Right kidney (tissue), 1 donor: ENCODE measurements around the gene ZNF808.
"Not testable (repeated sequence)": the region's sequence is repeated elsewhere in the genome, so short reads cannot be mapped to it uniquely, and the experiment has no call there.

Source experiments
- DNase-seq: peaks from one replicate; pipeline ENCODE4 v3.0.0-alpha.2; 2016

The ZNF808 gene

GRCh38 chr19:52593441-52593840 lies 66.0 kb downstream of the ZNF808 start:
- DNase-seq = not testable (repeated sequence)

- no peak for DNase-seq
Measured at GRCh38 chr19:52599241-52599640, 71.8 kb downstream of the ZNF808 start.

- no peak for DNase-seq
Measured at GRCh38 chr19:52600639-52601024, 73.2 kb downstream of the ZNF808 start.

GRCh38 chr19:52601025-52601973 lies 73.8 kb downstream of the ZNF808 start:
- peak; percentile 79 for DNase-seq

- DNase-seq = peak; percentile 57
Measured at GRCh38 chr19:52601974-52602366, 74.5 kb downstream of the ZNF808 start.

- no peak for DNase-seq
Measured at GRCh38 chr19:52602941-52603340, 75.5 kb downstream of the ZNF808 start.

GRCh38 chr19:52603558-52604207 lies 76.2 kb downstream of the ZNF808 start:
- DNase-seq = no peak
